MM.1S (cell line): ENCODE data around the gene CFAP45.

Experiments used
- CTCF ChIP-seq: fragments of 300-600 bp; sonication (generic); IDR thresholded peaks from 2 replicates; pipeline ENCODE4 v1.5.1; 2016; ENCODE audit warnings: antibody characterized with exemption, low read length, mixed read lengths
- EZH2 ChIP-seq: fragments of 300-600 bp; sonication (generic); optimal IDR thresholded peaks from 2 replicates; pipeline ENCODE3; 2017; ENCODE audit warnings: low read depth, mild to moderate bottlenecking, antibody characterized with exemption, low read length, mixed read lengths
- EZH2phosphoT487 ChIP-seq: fragments of 300-600 bp; sonication (generic); IDR thresholded peaks from 2 replicates; pipeline ENCODE4 v1.6.1; 2018; ENCODE audit warnings: antibody characterized with exemption, low read length

- TF ChIP-seq CTCF (peak; percentile 11; the same call in 1 of the 2 replicates), EZH2 (no peak), EZH2phosphoT487 (no peak)
These were observed 24.2 kb upstream of the CFAP45 start for GRCh38 chr1:159924025-159924790.
